Right atrium auricular region (tissue), 2 donors: ENCODE data around the gene CHCHD1. TPM values are rescaled to one million over a fixed set of nuclear protein-coding genes. Genes with fewer than 3 reads are reported as not detected.

Experiments
- DNase-seq: peaks from one replicate; pipeline ENCODE4 v3.0.0-alpha.2; 2019; ENCODE audit warnings: low spot score
- H3K27ac ChIP-seq, 2 donors: fragments of 200-600 bp; sonication (generic); 1 replicate in 1 of 2; 2 replicates in 1 of 2; pipeline ENCODE4 v1.5.1; 2016 to 2019
- H3K27me3 ChIP-seq, 2 donors: fragments of 200-600 bp; sonication (generic); one replicate each; pipeline versions ENCODE4 v1.5.1 to v1.6.0; 2017 to 2019
- H3K36me3 ChIP-seq: fragments of 200-600 bp; sonication (generic); one replicate; pipeline ENCODE4 v1.5.1; 2016
- H3K4me1 ChIP-seq, 2 donors: fragments of 200-600 bp; sonication (generic); one replicate each; pipeline versions ENCODE4 v1.5.1 to v1.6.0; 2017 to 2019
- H3K4me3 ChIP-seq, 2 donors: fragments of 200-600 bp; sonication (generic); 1 replicate in 1 of 2; 2 replicates in 1 of 2; pipeline ENCODE4 v1.5.1; 2017 to 2019; ENCODE audit warnings: mild to moderate bottlenecking in 1 of 2, moderate library complexity in 1 of 2
- H3K9me3 ChIP-seq, 2 donors: fragments of 200-600 bp; sonication (generic); one replicate each; pipeline ENCODE4 v1.5.1; 2019
- total RNA-seq, 2 donors: library from RNA; depleted of rRNA; stranded (reverse); fragments of >200 nt; gene quantifications; one replicate each; pipeline ENCODE4 v1.1.0, GENCODE V29; 2016
- TF ChIP-seq, protein P1 (sequence below), 2 donors: fragments of 200-600 bp; sonication (generic); IDR thresholded peaks; one replicate each; pipeline ENCODE4 v1.5.1; 2019; ENCODE audit warnings: antibody characterized with exemption in 2 of 2

The CHCHD1 gene
- total RNA-seq, 2 donors from 2014 or later, result 28.3 to 32.7 TPM

DNA sequence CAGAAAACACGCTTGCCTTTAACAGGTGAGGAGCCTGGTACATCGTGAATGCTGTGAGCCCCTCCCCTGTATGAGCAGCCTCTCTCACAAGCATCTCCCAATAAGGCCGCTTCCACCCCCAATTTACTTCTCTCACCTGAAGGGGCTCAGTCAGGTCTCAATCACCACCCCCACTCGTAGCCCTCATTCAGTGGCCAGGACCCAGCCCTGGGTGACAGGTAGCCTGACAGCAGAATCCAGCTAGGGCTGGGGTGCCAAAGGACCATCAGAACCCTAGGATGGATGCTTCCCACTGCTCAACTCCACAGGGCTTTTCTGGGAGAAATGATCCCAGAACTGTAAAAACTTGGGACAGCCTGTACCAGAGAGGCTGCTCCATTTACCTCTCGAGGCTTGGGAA lies 36.0 kb downstream of the CHCHD1 start:
- Histone ChIP-seq H3K4me1 (peaks cover 0 to 16% of the 10 kb centered on the region in 2 donors), H3K36me3 (peaks cover 16% of the 10 kb centered on the region), H3K4me3 (no peak overlapping the region), H3K27me3 (no peaks in the 10 kb centered on the region), H3K27ac (no peak overlapping the region), H3K9me3 (no peaks in the 10 kb centered on the region)
- TF ChIP-seq, protein P1, sequence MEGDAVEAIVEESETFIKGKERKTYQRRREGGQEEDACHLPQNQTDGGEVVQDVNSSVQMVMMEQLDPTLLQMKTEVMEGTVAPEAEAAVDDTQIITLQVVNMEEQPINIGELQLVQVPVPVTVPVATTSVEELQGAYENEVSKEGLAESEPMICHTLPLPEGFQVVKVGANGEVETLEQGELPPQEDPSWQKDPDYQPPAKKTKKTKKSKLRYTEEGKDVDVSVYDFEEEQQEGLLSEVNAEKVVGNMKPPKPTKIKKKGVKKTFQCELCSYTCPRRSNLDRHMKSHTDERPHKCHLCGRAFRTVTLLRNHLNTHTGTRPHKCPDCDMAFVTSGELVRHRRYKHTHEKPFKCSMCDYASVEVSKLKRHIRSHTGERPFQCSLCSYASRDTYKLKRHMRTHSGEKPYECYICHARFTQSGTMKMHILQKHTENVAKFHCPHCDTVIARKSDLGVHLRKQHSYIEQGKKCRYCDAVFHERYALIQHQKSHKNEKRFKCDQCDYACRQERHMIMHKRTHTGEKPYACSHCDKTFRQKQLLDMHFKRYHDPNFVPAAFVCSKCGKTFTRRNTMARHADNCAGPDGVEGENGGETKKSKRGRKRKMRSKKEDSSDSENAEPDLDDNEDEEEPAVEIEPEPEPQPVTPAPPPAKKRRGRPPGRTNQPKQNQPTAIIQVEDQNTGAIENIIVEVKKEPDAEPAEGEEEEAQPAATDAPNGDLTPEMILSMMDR (IDR thresholded peaks at IDR 0.05), result no peak
- no peak for DNase-seq

DNA sequence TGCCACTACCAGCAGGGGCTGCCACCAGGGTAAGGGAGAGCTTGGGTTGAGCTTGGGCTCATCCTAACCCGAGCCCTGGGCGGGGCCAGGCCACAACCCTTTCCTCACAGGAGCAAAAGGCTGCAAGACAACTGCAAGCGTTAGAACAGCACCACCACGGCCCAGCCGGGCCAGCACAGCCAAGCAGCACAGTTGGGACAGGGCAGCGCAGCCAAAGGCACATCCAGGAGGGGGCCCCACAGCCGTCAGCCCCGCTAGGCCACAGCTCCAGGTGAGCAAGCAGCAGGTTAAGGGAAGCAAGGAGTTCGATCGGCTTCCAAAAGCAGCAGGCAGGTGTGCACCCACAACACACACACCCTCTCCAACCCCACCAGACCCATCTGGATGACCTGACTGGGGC lies 36.6 kb downstream of the CHCHD1 start:
- Histone ChIP-seq H3K27ac (no peak overlapping the region), H3K9me3 (no peaks in the 10 kb centered on the region), H3K4me1 (peaks cover 0 to 16% of the 10 kb centered on the region in 2 donors), H3K27me3 (no peaks in the 10 kb centered on the region), H3K36me3 (peaks cover 16% of the 10 kb centered on the region), H3K4me3 (no peak overlapping the region)
- TF ChIP-seq, protein P1 (IDR thresholded peaks at IDR 0.05), result no peak
- no peak for DNase-seq

DNA sequence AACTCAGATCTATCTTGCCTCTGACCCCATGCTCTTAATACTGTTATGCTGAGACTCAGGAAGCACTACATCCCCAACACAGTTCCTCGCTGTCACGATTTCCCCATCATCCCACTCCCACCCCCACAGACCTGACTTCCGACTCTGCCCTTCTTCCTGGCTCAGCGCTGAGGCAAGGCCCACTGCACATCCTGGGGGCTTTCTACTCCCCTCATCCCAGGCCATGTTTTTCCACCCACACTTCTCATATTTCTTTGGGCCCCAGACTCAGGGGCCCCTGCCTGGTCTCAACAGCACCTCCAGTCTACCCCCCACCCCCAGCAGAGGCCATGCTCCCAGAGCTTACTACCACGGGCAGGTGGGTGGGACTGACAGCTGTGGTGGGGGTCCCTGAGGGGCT lies 37.2 kb downstream of the CHCHD1 start:
- H3K9me3 ChIP-seq, result no peaks in the 10 kb centered on the region
- DNase-seq, result no peak
- no peak overlapping the region for H3K27ac ChIP-seq
- H3K4me3 ChIP-seq, result no peak overlapping the region
- no peaks in the 10 kb centered on the region for H3K27me3 ChIP-seq
- H3K4me1 ChIP-seq, result peaks cover 0 to 16% of the 10 kb centered on the region in 2 donors
- TF ChIP-seq, protein P1 (IDR thresholded peaks at IDR 0.05), result no peak
- peaks cover 22% of the 10 kb centered on the region for H3K36me3 ChIP-seq

DNA sequence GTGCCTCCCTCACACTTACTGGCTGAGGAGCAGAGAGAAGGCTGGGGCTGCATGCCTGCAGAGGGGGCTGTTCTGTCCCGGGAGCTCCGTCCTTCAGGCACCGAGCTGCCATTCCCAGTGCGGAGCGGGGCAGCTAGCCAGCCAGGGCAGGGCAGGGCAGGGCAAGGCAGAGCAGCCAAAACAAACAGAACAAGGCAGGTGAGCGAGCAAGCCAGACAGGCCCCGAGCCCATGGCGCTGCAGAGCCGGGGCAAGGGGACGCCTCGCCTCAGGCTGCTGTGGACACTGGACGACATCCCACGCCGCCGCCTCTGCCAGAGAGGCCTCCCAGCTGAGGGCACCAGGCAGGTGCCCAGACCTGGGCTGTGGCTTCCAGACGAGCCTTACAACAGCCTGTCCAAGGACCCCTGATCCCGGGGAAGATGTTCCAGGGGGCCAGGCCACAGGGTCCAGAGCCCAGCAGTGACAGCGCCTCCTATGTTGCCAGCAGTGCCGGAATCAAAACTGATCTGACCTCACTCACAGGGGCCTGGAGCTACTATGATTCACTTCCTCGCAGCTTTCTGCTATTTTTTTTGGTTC lies 37.8 kb downstream of the CHCHD1 start:
- Histone ChIP-seq H3K4me1 (peaks cover 0 to 16% of the 10 kb centered on the region in 2 donors), H3K27me3 (no peaks in the 10 kb centered on the region), H3K27ac (peak overlapping the region in 1 of 2 donors; percentile 35), H3K4me3 (no peak overlapping the region), H3K9me3 (no peaks in the 10 kb centered on the region), H3K36me3 (peaks cover 26% of the 10 kb centered on the region)
- TF ChIP-seq, protein P1 (IDR thresholded peaks at IDR 0.05), result no peak
- DNase-seq, result no peak

DNA sequence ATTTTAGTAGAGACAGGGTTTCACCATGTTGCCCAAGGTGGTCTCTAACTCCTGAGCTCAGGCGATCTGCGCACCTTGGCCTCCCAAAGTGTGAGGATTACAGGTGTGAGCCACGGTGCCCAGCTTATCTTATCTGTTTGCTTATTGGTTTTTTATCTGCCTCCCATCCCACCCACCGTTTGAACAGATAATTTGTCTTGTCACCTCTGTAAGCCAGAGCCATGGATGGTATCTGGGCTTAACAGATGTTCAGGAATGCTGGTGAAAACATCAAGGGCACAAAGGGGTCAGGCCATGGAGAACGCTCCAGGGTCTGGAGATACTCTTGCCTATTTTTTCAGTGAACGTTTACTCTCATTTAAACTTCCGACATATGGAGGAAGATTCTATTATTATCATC lies 41.5 kb downstream of the CHCHD1 start:
- H3K36me3 ChIP-seq, result peaks cover 18% of the 10 kb centered on the region
- H3K4me3 ChIP-seq, result no peak overlapping the region
- peaks cover 0 to 2% of the 10 kb centered on the region in 2 donors for H3K4me1 ChIP-seq
- no peak overlapping the region for H3K27ac ChIP-seq
- no peak for DNase-seq
- TF ChIP-seq, protein P1 (IDR thresholded peaks at IDR 0.05), result no peak
- H3K9me3 ChIP-seq, result no peaks in the 10 kb centered on the region
- H3K27me3 ChIP-seq, result no peaks in the 10 kb centered on the region

DNA sequence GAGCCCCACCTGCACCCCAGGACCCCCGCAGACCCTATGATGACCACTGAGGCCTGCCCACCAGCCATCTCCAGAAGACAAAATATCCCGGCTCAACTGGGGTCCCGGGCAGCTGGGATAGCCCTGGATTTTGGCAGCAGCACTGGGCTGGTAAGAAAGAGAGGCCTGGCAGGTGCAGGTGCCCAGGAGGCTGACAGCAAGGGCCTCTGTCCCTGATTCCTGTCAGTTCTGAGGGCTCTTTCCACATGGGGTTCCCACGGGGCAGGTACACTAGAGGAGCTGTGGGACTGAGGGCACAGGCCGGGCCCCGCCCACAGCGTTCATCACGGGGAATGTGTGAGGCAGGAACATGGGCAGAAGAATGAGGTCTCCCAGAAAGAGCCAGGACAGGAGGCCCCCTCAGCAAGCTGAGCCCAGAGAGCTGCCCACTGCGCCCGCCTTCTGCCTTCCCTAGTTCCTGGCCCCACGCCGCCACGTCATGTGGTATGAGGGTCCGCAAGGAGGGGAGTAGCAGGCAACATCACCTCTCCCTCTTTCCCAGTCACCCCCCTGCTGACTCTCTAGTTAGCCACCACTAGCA lies 42.4 kb downstream of the CHCHD1 start:
- Histone ChIP-seq H3K36me3 (peaks cover 18% of the 10 kb centered on the region), H3K4me3 (no peak overlapping the region), H3K27ac (no peak overlapping the region), H3K27me3 (no peaks in the 10 kb centered on the region), H3K9me3 (no peaks in the 10 kb centered on the region), H3K4me1 (no peaks in the 10 kb centered on the region)
- TF ChIP-seq, protein P1 (IDR thresholded peaks at IDR 0.05), result no peak
- no peak for DNase-seq
